Stimulated activated CD4-positive, alpha-beta T cell treated with anti-CD3 and anti-CD28 coated beads, Interleukin-15, amount 100 ng/mL, for 1 hour (primary cell): Measurements from ENCODE around the gene INAVA.
"Not testable (repeated sequence)": the region's sequence is repeated elsewhere in the genome, so short reads cannot be mapped to it uniquely, and the experiment has no call there.

Source experiments
- DNase-seq, 2 donors: peaks; one replicate each; pipeline ENCODE4 v3.0.0-alpha.2; 2020; ENCODE audit warnings: low read depth in 1 of 2, low spot score in 1 of 2

The INAVA gene

DNA sequence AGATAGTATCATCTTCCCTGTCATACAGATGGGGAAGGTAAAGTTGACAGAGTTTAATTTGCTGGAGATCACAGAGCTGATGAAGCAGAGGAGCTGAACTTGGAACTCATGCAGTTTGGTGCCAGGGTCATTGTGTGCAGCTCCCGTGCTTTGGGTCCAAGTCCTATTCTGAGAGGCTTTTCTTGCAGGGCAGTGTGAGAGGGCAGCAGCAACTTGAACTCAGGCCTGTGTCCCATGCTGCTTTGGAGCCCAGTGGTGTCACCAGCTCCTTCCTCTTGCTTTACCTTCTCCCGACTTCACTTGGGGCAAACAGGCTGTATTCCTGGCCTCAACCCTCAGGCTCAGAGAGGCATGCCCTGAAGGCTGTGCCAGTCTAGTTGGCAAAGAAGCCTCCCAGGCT, 24.7 kb downstream of the INAVA start:
- no peak for DNase-seq

DNA sequence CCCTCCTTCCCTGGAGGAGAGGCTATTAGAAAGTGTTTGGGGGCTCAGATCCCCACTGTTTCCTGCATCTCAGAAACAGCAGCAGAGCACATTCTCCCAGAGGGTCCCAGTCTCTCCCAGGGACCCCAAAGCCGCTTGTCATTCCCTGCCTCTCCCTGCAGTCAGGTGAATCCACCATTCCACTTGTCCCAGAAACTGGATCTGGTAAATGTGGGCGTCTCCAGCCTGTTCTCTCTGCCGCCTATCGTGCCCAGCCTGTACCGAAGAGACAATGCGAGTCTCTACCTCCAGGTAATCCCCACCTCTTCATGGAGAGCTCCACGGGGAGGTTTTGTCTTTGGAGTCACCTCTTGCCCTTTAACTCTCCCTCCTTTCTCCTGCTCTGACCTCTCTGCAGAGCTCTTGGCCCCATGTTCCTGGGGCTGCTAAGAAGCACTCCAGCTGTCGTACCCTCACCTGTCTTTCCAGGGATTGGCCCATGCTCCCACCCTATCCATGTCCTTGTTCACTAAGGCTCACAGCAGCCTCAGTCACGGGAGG, 26.9 kb downstream of the INAVA start:
- DNase-seq: no peak

DNA sequence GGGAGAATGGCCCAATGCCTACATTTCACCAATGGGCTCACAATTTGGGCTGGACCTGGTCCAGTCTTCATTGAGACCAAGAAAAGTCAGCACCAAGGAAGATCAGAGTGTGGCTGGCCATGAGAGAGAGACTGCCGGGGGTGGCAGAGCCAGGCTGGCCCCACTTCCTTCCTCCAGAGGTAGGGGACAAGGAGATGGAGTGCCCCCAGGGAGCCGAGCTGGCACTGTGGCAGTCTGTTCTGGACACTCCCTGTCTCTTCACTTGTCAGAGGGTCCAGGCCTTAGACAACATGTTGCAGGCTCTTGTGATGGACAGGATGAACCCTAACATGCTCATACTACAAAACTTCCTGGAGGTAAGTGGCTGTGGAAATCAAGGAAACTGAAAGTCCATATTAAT, 27.7 kb downstream of the INAVA start:
- DNase-seq: no peak

DNA sequence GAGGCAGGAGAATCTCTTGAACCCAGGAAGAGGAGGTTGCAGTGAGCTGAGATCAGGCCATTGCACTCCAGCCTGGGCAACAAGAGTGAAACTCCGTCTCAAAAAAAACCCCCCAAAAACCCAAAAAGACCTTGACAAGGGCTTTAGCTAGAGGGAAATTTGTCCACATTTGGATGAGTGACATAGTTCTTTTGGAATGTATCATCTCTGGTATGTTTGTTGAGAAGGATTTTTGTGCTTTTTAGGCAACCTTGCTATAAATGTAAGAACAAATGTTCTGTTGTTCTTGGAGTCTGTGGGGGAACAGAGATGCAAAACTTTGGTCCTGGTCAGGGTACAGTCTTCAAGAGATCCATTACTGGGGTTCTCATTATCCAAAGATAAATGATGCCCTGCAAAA, 28.9 kb downstream of the INAVA start:
- DNase-seq: no peak

DNA sequence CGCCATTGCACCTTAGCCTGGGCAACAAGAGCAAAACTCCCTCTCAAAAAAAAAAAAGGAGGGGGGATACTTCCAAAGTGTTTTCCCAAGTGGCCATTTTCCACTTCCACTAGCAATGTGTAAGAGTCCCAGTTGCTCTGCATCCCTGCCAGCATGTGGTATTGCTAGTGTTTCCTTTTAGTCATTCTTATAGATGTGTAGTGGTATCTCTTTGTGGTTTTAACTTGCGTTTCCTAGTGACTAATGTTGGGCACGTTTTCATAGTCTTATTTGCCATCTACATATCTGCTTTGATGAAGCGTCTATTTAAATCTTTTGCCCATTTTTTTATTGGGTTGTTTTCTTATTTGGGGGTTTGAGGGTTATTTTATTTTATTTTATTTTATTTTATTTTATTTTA, 31.1 kb downstream of the INAVA start:
- no peak for DNase-seq

DNA sequence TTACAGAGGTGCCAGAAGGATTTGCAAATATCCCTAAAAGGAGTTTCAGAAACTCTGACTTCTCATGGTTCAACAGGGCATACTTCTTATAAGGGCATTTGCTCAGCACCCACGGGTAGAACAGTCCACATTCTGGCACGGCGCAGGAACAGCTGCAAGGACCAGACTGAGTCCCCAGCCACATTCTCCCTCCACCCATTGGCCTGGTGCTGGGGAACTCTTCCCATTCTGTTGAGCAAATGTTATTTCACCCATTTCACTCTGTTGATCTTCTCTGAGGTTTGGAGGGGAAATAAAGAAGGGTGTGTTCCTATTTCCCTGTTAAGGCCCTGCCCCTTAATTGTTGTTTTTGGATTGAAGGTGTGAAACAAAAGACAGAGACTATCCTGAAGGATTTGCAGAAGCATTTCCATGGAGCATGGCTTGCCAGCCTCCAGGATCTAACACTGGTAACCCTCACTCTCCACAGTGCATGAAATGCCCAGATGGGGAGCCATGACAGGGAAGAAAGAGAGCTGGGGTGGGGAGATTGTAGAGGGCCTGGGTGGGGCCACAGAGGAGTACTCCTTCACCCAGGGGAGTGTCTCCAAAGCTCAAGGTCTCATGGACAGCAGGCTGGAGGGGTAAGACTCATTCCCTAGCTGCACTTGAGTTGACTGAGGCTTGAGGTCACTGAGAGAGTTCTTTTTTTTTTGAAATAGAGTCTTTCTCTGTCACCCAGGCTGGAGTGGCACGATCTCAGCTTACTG, 35.0 kb downstream of the INAVA start:
- no peak for DNase-seq

DNA sequence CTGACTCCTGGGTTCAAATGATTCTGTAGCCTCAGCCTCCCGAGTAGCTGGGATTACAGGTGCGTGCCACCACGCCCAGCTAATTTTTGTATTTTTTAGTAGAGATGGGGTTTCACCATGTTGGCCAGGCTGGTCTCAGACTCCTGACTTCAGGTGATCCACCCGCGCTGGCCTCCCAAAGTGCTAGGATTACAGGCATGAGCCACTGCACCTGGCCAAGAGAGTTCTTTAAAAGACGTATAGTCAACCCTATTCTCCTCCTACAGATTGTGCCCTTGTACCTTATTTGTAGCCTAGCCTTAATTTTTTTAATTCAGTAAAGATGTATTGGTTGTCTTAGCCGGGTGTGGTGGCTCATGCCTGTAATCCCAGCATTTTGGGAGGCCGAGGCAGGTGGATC, 35.6 kb downstream of the INAVA start:
- DNase-seq: not testable (repeated sequence)

DNA sequence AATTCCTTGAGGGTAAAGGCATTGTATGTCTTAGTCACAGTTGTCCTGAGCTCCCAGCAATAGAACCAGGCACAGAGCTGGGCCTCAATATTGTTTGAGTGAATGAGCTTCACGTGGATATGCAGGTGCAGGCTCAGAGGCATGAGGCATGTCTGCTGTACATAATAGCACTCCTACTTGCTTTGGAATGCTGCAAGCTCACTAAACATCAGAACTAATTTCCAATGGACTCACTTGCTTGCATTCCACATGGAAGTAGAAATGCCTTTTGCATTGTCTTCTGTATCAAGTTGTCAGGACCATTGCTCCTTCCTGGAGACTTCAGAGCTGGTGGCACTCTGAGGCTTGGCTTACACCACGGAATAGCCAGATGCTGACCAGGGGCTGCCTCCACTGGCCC, 37.1 kb downstream of the INAVA start:
- DNase-seq: no peak

DNA sequence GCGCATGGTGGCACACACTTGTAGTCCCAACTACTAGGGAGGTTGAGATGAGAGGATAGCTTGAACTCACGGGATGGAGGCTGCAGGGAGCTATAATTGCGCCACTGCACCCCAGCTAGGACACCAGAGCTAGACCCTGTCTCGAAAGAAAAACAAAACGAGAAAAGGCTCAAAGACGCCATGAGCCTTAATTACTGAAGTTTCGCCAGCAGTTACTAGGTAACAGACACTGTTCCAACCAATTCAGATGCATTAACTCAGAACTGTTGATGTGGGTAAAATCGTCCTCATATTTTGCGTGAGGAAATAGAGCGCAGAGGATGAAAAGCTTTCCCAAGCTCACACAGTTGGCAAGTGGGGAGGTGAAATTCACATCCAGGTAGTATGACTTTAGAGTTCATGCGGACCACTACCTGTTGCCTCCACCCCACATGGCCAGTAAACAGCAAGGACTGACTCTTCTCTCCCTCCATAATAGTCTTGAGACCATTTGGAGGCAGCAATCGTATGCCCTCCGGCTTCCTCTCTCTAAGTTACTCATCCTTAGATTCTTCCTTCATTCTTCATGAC, 40.1 kb downstream of the INAVA start:
- no peak for DNase-seq

DNA sequence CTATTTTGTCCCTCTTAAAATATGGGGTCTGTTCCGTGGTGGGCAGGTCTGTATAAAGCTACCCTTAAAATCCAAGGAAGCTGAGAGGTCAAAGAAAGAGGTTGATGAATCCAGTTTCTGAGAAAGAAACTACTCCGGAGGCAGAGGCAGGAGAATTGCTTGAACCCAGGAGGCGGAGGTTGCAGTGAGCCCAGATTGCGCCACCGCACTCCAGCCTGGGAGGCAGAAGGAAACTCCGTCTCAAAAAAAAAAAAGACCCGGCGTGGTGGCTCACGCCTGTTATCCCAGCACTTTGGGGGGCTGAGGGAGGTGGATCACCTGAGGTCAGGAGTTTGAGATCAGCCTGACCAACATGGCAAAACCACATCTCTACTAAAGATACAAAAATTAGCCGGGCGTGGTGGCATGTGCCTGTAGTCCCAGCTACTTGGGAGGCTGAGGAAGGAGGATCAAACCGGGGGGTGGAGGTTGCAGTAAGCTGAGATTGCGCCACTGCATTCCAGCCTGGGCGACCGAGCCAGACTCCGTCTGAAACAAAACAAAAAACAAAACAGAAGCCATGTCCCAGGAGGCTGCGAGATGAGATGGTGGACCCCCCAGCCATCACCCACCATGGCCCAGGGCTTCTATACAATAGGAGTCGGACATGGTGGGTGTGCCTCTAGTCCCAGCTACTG, 40.7 kb downstream of the INAVA start:
- DNase-seq: not testable (repeated sequence)

DNA sequence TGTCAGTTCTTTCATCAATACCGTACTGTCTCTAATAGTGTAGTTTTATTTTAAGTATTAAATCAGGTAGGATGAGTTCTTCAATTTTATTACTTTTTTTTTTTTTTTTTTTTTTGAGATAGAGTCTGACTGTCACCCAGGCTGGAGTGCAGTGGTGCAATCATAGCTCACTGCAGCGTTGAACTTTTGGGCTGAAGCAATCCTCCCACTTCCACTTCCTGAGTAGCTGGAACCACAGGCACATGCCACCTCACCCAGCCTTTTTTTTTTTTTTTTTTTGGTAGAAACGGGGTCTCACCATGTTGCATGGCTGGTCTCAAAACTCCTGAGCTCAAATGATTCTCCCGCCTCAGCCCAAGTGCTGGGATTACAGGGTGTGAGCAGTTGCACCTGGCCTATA, 44.3 kb downstream of the INAVA start:
- DNase-seq: no peak

DNA sequence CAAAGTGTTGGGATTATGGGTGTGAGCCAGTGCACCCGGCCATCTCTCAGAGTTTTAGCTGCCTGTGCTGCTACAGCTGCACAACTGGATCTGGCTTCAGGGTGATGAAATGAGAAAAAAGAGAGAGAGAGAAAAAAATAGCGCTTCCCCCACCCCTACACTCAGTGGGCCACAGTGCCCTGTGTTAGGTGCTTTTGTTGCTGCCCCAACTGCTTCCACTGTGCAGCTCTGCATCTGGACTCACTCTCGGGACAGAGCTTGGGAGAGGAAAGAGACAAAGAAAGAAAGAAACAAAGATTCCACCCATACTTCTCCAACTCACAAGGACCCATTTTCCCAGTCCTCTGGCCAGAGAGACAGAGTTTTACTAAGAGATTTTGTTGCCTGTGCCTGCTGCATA, 50.4 kb downstream of the INAVA start:
- DNase-seq: no peak

DNA sequence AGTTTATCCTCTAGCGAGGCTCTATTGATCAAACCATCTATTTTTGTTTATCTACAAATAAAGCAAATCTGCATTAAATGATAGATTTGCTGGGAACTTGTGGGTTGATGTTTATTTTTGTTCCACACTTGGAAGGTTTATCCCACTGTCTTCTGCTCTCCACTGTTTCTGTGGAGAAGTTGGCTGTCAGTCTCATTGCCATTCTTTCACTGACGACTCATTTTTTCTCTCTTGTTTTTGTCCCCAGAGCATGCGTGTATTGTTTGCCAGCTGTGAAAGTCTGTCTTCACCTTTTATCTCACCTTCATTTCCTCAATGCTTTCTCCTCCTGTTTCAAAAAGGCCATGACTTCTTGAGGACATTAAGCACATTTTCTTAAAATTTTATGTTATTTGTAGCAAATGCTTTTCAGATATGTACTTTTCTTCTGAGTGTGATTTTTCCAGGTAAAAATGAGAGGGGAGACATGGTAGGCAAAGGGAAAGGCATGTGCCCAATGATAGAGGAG, 52.4 kb downstream of the INAVA start:
- no peak for DNase-seq

DNA sequence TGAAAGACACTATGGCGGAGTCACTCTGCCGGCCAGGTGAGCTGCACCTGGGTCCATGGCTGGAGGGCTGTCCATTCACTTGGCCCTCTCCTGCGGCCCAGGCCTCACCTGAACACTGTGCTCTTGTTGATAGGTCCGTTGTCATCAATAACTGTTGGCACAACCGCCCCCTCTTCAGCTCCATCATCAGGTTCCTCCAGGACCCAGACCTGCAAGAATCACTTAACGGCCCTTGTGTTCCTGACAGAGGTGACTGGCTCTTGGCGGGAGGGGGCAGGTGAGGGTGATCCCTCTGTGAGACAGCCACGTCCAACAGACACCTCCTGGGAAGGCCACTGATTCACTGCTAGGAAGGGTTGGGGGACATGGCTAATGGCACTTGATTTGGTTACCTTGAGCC, 54.9 kb downstream of the INAVA start:
- no peak for DNase-seq

DNA sequence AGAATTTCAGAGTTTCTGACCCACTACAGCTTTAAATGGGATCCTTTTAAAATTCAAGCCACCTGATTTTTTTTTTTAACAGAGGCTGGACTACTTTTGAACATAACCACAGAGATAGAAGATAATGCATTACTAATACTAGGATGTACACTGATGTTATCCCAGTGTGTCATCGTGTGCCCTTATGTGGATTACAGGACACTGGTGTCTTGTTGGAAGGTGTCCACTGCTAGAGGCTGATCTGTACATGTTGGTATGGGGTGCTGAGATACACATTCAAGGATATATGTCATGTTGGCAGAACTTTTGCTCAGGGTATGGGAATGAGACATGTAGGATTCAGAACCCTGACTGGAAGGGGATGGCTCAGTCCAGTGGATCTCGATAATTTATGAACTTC, 56.3 kb downstream of the INAVA start:
- DNase-seq: no peak

DNA sequence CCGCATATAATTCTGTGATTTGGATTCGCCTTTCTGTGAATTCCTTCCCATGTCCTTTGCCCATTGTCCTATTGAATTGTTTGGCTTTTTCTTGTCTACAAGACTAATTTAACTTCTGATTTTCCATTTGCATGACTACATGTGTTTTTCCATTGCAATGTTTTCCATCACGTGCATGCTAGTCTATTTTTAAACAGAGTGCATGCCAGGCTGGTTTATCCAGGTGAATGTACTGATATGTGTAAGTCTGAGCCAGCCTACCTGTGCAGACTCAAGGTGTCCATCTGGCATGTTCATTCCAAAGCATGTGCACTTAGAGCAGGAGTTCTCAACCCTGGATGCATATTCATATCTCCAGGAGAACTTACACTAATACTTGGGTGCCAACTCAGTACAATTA, 59.7 kb downstream of the INAVA start:
- DNase-seq: no peak

DNA sequence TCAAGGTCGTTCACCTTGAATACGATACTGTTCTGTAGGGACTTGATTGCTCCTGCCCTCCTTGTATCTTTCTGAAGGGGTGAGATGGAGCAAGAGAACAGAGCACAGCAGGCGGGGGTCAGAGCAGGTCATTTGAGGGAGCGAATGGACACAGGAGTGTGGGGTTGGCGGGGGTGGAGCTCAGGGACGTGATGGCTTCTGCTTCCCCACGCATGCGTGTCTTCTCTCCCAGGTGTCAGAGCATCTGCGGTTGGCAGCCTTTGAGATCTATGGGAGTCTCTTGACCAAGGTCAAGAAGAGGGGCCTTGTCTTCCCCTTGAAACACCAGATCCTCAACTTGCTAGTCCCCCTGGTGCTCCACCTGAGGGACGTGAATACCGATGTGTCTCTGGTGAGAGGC, 63.9 kb downstream of the INAVA start:
- no peak for DNase-seq

DNA sequence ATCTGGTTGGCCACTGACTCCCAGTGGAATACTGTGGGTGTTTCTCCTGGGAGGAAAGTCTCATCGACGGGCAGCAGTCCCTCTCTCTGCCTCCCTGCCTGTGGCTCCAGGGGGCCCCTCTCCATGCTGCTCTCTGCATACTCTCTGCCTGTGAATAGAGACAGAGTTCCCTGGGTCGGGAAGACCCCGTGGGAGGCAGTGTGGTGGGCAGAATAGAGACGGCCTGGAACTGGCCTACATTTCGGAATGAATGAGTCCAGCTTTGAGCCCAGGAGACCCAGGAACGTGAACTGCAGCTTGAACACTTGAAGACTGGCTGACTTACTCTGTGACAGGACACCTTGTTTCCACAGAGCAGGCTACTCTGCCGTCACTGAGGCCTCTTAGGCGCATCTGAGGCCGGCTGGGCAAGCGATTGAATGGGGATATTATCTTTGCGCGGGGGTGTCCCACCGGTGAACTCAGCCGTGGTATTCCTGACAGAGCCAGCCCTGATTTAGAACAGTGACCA, 64.8 kb downstream of the INAVA start:
- no peak for DNase-seq

DNA sequence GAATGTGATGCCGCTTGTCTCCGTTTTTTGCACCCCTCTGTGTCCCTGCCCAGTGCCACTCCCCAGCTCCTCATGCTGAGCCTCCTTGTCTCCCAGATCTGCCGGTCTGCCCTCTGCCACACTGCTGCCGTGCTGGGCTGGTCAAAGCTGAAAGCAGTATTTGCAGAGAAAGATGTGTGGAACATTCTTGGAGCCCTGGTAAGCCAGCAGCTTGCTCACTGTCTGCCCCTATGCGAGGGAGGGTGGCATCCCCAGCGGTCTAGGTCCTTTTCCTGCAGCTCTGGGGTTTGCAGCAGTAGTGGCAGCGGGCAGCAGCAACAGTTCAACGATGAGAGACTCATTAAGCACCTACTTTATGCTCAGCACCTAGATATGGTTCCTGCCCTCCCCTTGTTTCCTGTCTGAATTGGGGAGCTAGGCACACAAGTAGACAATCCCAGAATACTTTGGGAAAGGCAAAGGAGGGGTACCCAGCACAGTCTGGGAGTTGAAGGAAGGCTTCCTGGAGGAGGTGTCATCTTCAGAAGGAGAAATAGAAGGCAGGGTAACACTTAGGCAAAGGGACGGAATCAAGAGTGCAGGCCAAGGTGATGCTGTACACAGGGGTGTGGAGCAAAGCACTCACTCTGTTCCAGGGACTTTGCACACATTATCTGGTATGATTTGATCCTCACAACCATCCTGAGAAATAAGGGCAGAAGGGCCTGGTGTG, 65.7 kb downstream of the INAVA start:
- DNase-seq: no peak

DNA sequence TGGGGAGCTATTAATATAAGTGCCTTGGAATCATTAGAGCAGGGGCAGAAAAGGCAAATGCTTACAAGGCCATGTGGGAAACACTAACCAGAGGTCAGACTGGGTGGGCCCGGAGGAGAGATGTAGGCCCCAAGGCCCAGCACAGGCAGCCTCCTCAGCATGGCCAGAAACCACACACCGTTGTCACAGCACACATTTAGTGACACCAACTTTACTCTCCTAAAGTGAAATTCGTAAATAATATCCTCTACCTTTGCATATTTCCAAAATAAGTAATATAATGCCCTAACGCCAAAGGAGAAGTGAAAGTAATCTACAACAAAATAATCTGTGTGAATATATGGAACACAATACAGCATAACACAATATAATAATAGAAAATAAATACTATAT, 66.2 kb downstream of the INAVA start:
- DNase-seq: no peak

DNA sequence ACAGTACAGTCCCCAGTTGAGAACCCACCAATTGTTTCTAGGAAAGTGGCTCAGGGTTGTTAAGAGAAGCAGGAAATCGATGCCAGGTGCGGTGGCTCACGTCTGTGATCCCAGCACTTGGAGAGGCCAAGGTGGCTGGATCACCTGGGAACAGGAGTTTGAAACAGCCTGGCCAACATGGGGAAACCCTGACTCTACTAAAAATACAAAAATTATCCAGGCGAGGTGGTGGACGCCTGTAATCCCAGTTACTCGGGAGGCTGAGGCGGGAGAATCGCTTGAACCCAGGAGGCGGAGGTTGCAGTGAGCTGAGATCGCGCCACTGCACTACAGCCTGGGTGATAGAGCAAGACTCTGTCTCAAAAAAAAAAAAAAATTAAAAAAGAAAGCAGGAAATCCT, 67.5 kb downstream of the INAVA start:
- not testable (repeated sequence) for DNase-seq
